GM18909 (cell line): ENCODE data around the gene ANXA6.

Experiments used
- ATAC-seq: cut with Tn5 transposase; IDR thresholded peaks from one replicate; pipeline ENCODE4 v1.9.1; 2021; ENCODE audit warnings: mild to moderate bottlenecking; ENCODE audit not compliant: unreplicated experiment, poor library complexity

ANXA6 gene

GRCh38 chr5:151154931-151155774, 2.4 kb downstream of the ANXA6 start:
- peak; percentile 32 for ATAC-seq

GRCh38 chr5:151153766-151154272, 3.8 kb downstream of the ANXA6 start:
- no peak for ATAC-seq

- no peak for ATAC-seq
Measured at GRCh38 chr5:151153300-151153699, 4.3 kb downstream of the ANXA6 start.

GRCh38 chr5:151151793-151152192, 5.8 kb downstream of the ANXA6 start:
- ATAC-seq: peak; percentile 31

GRCh38 chr5:151151263-151151660, 6.3 kb downstream of the ANXA6 start:
- ATAC-seq: no peak

GRCh38 chr5:151150471-151151262, 6.9 kb downstream of the ANXA6 start:
- peak; percentile 61 for ATAC-seq

- no peak for ATAC-seq
Measured at GRCh38 chr5:151148583-151148982, 9.0 kb downstream of the ANXA6 start.

- ATAC-seq: no peak
Measured at GRCh38 chr5:151147033-151147432, 10.5 kb downstream of the ANXA6 start.

- no peak for ATAC-seq
Measured at GRCh38 chr5:151146061-151146460, 11.5 kb downstream of the ANXA6 start.

GRCh38 chr5:151144922-151145321, 12.7 kb downstream of the ANXA6 start:
- ATAC-seq: no peak

GRCh38 chr5:151144275-151144674, 13.3 kb downstream of the ANXA6 start:
- ATAC-seq: no peak

- ATAC-seq: no peak
Measured at GRCh38 chr5:151143645-151144044, 13.9 kb downstream of the ANXA6 start.

GRCh38 chr5:151142933-151143332, 14.6 kb downstream of the ANXA6 start:
- ATAC-seq: no peak

- ATAC-seq: peak; percentile 91
Measured at GRCh38 chr5:151141535-151141934, 16.0 kb downstream of the ANXA6 start.

- no peak for ATAC-seq
Measured at GRCh38 chr5:151140686-151141459, 16.7 kb downstream of the ANXA6 start.

GRCh38 chr5:151139646-151140045, 17.9 kb downstream of the ANXA6 start:
- ATAC-seq: no peak

GRCh38 chr5:151139015-151139414, 18.6 kb downstream of the ANXA6 start:
- ATAC-seq: no peak

GRCh38 chr5:151138114-151138513, 19.5 kb downstream of the ANXA6 start:
- no peak for ATAC-seq

- ATAC-seq: no peak
Measured at GRCh38 chr5:151137067-151137825, 20.3 kb downstream of the ANXA6 start.

- peak; percentile 57 for ATAC-seq
Measured at GRCh38 chr5:151134228-151134627, 23.4 kb downstream of the ANXA6 start.
